ENCODE results near the gene GFRAL.
"Not testable (repeated sequence)": the region's sequence is repeated elsewhere in the genome, so short reads cannot be mapped to it uniquely, and the experiment has no call there.

Gene GFRAL

DNA sequence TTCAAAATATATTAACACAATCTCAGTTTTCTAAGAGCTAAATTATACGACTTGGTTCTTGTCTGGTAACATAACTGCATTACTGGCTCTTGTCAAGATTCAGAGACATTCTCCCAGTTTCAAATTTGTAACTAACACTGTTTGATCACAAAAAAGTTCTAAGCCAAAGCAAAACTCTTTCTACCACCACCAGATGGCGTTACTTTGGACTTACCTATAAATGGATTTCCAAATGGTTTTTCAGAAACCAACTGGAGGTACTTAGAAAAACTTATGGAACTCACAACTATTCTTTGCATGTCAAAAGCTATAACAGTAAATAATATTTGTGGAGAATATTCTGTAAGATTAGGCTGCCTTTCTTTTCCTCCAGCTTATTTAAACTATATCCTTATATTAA, 34.2 kb upstream of the GFRAL start:
- in situ Hi-C loops (cut with MboI; ENCODE audit: low sequenced_read_pairs, unreplicated experiment), result no loop called here
- no peak for TF ChIP-seq CTCF (IDR thresholded peaks at IDR 0.05; ENCODE audit: borderline replicate concordance, control extremely low read depth, extremely low read depth, insufficient read depth, missing control alignments)
- DNase-seq (ENCODE audit: low spot score), result peak; percentile 10

- in situ Hi-C loops (cut with MboI; ENCODE audit: low sequenced_read_pairs, unreplicated experiment); DNase-seq (ENCODE audit: low spot score): not testable (repeated sequence)
Observed at GRCh38 chr6:55297214-55297613, 30.1 kb upstream of the GFRAL start.

- in situ Hi-C loops (cut with MboI; ENCODE audit: low sequenced_read_pairs, unreplicated experiment), result no loop called here
- no peak for DNase-seq (ENCODE audit: low spot score)
- TF ChIP-seq CTCF (IDR thresholded peaks at IDR 0.05; ENCODE audit: borderline replicate concordance, control extremely low read depth, extremely low read depth, insufficient read depth, missing control alignments), result no peak
Observed at GRCh38 chr6:55299286-55299985, 27.8 kb upstream of the GFRAL start.

GRCh38 chr6:55304747-55305146, 22.5 kb upstream of the GFRAL start:
- no peak for TF ChIP-seq CTCF (IDR thresholded peaks at IDR 0.05; ENCODE audit: borderline replicate concordance, control extremely low read depth, extremely low read depth, insufficient read depth, missing control alignments)
- DNase-seq (ENCODE audit: low spot score), result no peak
- in situ Hi-C loops (cut with MboI; ENCODE audit: low sequenced_read_pairs, unreplicated experiment), result no loop called here

- in situ Hi-C loops (cut with MboI; ENCODE audit: low sequenced_read_pairs, unreplicated experiment), result no loop called here
- TF ChIP-seq CTCF (IDR thresholded peaks at IDR 0.05; ENCODE audit: borderline replicate concordance, control extremely low read depth, extremely low read depth, insufficient read depth, missing control alignments), result no peak
- DNase-seq (ENCODE audit: low spot score), result no peak
Observed at GRCh38 chr6:55319961-55320695, 7.1 kb upstream of the GFRAL start.

- no peak for TF ChIP-seq CTCF (IDR thresholded peaks at IDR 0.05; ENCODE audit: borderline replicate concordance, control extremely low read depth, extremely low read depth, insufficient read depth, missing control alignments)
- in situ Hi-C loops (cut with MboI; ENCODE audit: low sequenced_read_pairs, unreplicated experiment), result no loop called here
- no peak for DNase-seq (ENCODE audit: low spot score)
Observed at GRCh38 chr6:55320696-55321086, 6.6 kb upstream of the GFRAL start.

DNA sequence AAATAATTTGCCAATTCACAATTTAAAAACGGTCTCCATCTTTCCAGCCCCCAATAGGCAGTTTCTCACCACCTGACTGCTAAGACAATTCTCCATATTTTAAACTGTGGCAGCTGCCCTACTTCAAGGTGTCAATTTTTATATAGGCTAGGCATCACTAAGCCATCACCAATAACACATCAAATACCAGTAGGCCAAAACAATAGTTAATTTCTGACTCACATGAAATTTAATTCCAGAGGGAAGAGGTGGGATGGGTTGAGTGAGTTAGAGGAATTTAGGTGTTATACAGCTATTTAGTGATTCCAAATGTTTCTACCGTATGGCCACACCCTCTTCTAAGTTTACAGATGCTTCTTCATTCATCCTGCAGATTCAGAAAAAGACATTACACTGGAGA, 49.9 kb downstream of the GFRAL start:
- no peak for TF ChIP-seq CTCF (IDR thresholded peaks at IDR 0.05; ENCODE audit: borderline replicate concordance, control extremely low read depth, extremely low read depth, insufficient read depth, missing control alignments)
- in situ Hi-C loops (cut with MboI; ENCODE audit: low sequenced_read_pairs, unreplicated experiment), result no loop called here
- DNase-seq (ENCODE audit: low spot score), result no peak

All from GM13976 (cell line).